GM19397 (cell line): ENCODE measurements around the gene CD82.
"Not testable (repeated sequence)": the region's sequence is repeated elsewhere in the genome, so short reads cannot be mapped to it uniquely, and the experiment has no call there.

Source experiments
- ATAC-seq: cut with Tn5 transposase; IDR thresholded peaks from one replicate; pipeline ENCODE4 v1.9.1; 2021; ENCODE audit warnings: mild to moderate bottlenecking, moderate library complexity; ENCODE audit not compliant: unreplicated experiment

The CD82 gene

DNA sequence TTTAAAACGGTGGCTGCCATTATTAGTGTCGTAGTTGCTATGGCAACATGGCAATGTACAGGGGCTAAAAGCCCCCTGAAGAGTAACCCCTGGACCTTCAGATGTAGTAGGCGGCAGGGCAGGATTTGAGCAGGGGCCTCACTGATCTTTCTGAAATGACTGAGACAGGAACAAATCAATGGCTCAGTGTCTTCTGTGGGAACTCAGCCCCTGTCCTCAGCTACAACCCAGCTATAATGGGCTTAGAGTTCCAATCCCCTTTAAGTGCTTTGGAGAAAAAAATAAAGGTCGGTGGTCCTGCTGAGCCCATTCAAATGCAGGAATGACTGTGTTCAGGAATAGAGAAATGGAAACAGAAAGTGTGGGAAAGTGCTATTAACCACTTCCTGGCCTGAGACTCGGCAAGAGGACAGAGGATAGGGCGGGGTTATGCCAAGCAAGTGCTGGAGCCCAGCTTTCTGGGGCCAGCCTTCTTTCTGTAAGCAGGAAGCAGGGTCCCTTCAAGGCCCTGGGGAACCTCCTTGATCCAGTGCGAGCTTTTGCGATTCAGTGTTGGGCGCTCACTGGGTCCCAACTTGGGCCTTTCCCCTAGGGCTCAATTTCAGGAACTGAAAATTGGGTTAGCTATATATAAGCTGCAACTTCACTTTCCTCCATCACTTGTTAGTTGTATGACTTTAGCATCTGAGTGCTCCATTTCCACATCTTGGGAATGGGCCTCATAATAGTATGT, 6.1 kb upstream of the CD82 start:
- ATAC-seq = peak; percentile 74

GRCh38 chr11:44559940-44560300, 5.5 kb upstream of the CD82 start:
- ATAC-seq = not testable (repeated sequence)

- ATAC-seq = no peak
Observed at GRCh38 chr11:44561275-44561805, 4.1 kb upstream of the CD82 start.

GRCh38 chr11:44561964-44562734, 3.3 kb upstream of the CD82 start:
- ATAC-seq = no peak

- no peak for ATAC-seq
Observed at GRCh38 chr11:44562845-44563460, 2.5 kb upstream of the CD82 start.

GRCh38 chr11:44563711-44564110, 1.8 kb upstream of the CD82 start:
- ATAC-seq = no peak

GRCh38 chr11:44564166-44564565, 1.3 kb upstream of the CD82 start:
- no peak for ATAC-seq

GRCh38 chr11:44564670-44565210, 723 bp upstream of the CD82 start:
- no peak for ATAC-seq

- ATAC-seq = no peak
Observed at GRCh38 chr11:44565953-44566949, 788 bp downstream of the CD82 start.

GRCh38 chr11:44566952-44567875, 1.8 kb downstream of the CD82 start:
- no peak for ATAC-seq

DNA sequence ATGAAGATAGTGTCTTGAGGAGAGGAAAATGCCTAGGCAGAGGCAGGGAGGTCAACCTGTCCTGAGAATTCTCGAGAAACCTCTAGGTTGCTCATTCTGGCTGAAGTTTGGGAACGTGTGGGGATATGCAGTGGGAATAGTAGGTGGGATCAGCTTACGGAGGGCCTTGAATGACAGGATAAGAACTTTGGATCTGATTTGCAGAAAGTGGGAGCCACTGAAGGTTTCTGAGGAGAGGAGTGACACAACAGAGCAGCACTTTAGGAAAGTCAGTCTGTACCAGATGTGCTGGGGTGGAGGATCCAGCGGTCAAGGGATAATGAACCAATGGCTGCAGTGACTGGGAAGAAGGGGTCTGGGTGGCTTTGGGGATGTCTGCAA, 2.4 kb downstream of the CD82 start:
- ATAC-seq = no peak

DNA sequence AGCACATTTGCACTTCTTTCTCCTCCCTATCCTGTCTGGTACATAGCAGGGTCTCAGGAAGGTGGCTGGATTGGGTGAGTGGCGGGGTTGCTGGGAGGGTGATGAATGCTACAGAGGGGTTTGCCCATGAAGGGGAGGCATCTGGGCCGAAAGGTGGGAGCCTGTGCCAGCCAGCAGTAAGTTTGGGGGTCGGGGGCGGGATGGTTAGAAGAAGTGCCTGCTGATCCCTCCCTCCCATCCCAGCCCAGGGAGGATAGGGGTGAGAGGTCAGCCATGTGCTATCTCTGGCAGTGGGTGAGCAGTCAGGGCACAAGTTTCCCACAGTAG, 2.8 kb downstream of the CD82 start:
- no peak for ATAC-seq

- peak; percentile 35 for ATAC-seq
Observed at GRCh38 chr11:44568658-44569473, 3.4 kb downstream of the CD82 start.

DNA sequence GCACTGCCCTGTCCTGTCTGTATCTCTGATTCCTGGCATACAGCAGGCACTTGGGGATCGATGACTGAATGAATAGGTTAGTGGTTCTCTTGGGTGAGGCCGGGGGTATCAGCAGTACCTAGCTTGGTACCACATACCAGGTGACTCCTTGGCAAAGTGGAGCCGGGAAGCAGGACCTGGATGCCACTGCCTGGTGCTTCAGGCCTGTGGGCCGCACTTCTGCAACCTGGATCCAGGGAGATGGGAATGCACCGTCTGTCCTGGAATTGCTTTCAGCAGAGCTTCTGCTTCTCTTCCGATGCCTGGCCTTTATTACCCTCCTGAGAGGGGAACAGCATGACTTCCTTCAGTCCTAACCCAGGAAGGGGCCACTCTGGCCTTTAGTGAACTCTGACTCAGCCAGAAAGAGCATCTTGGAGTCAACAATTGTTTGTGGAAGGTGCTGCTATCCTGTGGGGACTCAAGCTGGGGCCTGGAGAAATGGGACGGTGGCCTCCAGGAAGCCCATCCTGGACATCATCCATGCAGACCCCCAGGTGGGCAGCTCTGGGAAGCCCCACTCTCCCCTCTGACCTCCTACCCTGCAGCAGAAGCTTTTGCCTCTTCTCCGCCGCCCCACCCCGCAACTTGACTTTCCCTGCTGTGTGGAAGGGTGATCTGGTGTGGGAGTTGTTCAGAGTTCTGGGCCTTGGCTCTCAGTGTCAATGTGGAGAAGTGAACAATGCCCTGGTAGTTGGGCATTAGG, 5.1 kb downstream of the CD82 start:
- ATAC-seq = no peak

- ATAC-seq = no peak
Observed at GRCh38 chr11:44571871-44572270, 6.4 kb downstream of the CD82 start.

DNA sequence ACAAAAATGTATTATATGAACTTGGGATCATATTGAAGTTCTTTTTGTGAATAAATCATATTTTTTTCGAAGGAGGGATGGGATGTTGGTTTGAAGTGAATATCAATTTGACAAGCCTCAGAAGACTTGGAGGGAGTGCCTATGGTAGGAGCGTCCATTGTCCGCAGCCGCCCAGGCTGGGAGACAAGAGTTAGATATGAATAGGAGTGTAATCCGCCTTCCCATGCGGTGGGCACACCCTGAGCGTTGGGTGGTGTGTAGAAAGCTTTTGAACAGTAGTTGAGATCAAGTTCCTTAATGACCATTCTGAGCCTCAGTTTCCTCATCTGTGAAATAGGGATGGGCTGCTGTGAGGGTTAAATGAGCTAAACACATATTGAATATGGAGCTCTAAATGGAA, 7.0 kb downstream of the CD82 start:
- no peak for ATAC-seq

GRCh38 chr11:44572884-44573283, 7.4 kb downstream of the CD82 start:
- ATAC-seq = no peak

- ATAC-seq = no peak
Observed at GRCh38 chr11:44573333-44573732, 7.9 kb downstream of the CD82 start.
